WERI-Rb-1 (cell line): ENCODE measurements around the gene BRIP1.
A peak's percentile ranks its signal among the peaks of the same experiment; 100 is the strongest.

Source experiments
- DNase-seq: peaks from one replicate; pipeline ENCODE4 v3.0.0-alpha.2; 2020
- H3K27ac ChIP-seq: fragments of 250-450 bp; sonication (Bioruptor Pico); 2 replicates; pipeline ENCODE4 v1.5.1; 2020; ENCODE audit warnings: mild to moderate bottlenecking, moderate library complexity
- H3K27me3 ChIP-seq: fragments of 250-450 bp; sonication (Bioruptor Pico); 2 replicates; pipeline ENCODE4 v1.5.1; 2021; ENCODE audit warnings: mild to moderate bottlenecking, low read depth, moderate library complexity; ENCODE audit not compliant: insufficient read depth, severe bottlenecking
- H3K36me3 ChIP-seq: fragments of 250-450 bp; sonication (Bioruptor Pico); 2 replicates; pipeline ENCODE4 v1.5.1; 2020; ENCODE audit warnings: mild to moderate bottlenecking, moderate library complexity
- H3K4me3 ChIP-seq: 2 replicates; pipeline ENCODE4 v1.5.1; 2011; ENCODE audit warnings: low read depth, mild to moderate bottlenecking, control low read depth, low read length
- H3K9me3 ChIP-seq: fragments of 250-450 bp; sonication (Bioruptor Pico); 2 replicates; pipeline ENCODE4 v1.5.1; 2021; ENCODE audit warnings: mild to moderate bottlenecking, moderate library complexity; ENCODE audit not compliant: severe bottlenecking
- CTCF ChIP-seq: IDR thresholded peaks from 2 replicates; pipeline ENCODE4 v1.5.1; 2011; ENCODE audit warnings: low read depth, mild to moderate bottlenecking, control low read depth, inconsistent platforms, low read length

Gene BRIP1

GRCh38 chr17:61837175-61838051, 25.9 kb downstream of the BRIP1 start:
- H3K27ac ChIP-seq = peak overlapping the region; percentile 9

GRCh38 chr17:61836266-61837174, 26.8 kb downstream of the BRIP1 start:
- TF ChIP-seq CTCF = no peak
- no peak for DNase-seq

More at GRCh38 chr17:61837175-61838051, 25.9 kb downstream of the BRIP1 start:
- Histone ChIP-seq H3K27me3 (no peaks in the 10 kb centered on the region), H3K4me3 (no peak overlapping the region), H3K9me3 (no peaks in the 10 kb centered on the region), H3K36me3 (peaks cover 43% of the 10 kb centered on the region)
- peak; percentile 58 for DNase-seq
- TF ChIP-seq CTCF = peak; percentile 67

GRCh38 chr17:61835606-61836005, 27.7 kb downstream of the BRIP1 start:
- no peaks in the 10 kb centered on the region for H3K9me3 ChIP-seq
- no peak for DNase-seq
- H3K27ac ChIP-seq = no peak overlapping the region
- peaks cover 32% of the 10 kb centered on the region for H3K36me3 ChIP-seq
- H3K27me3 ChIP-seq = no peaks in the 10 kb centered on the region
- H3K4me3 ChIP-seq = no peak overlapping the region
- no peak for TF ChIP-seq CTCF

More at GRCh38 chr17:61836266-61837174, 26.8 kb downstream of the BRIP1 start:
- H3K9me3 ChIP-seq = no peaks in the 10 kb centered on the region
- 0 out of 2 replicates have a peak overlapping the region, but pooled peaks have one; percentile 9 for H3K27ac ChIP-seq
- no peak overlapping the region for H3K4me3 ChIP-seq
- peaks cover 35% of the 10 kb centered on the region for H3K36me3 ChIP-seq
- no peaks in the 10 kb centered on the region for H3K27me3 ChIP-seq

- H3K36me3 ChIP-seq = peaks cover 29% of the 10 kb centered on the region
- no peaks in the 10 kb centered on the region for H3K27me3 ChIP-seq
- H3K4me3 ChIP-seq = no peak overlapping the region
- no peak for TF ChIP-seq CTCF
- no peak overlapping the region for H3K27ac ChIP-seq
- DNase-seq = no peak
- no peaks in the 10 kb centered on the region for H3K9me3 ChIP-seq
These were observed 28.7 kb downstream of the BRIP1 start for GRCh38 chr17:61834610-61835009.

- Histone ChIP-seq H3K36me3 (peaks cover 31% of the 10 kb centered on the region), H3K27ac (no peak overlapping the region), H3K27me3 (no peaks in the 10 kb centered on the region), H3K4me3 (no peak overlapping the region), H3K9me3 (no peaks in the 10 kb centered on the region)
- no peak for DNase-seq
- no peak for TF ChIP-seq CTCF
These were observed 29.7 kb downstream of the BRIP1 start for GRCh38 chr17:61833536-61834193.
